CD14-positive monocyte (primary cell): ENCODE data around the gene VWA5A. TPM values are rescaled to one million over a fixed set of nuclear protein-coding genes. Genes with fewer than 3 reads are reported as not detected.

Experiments
- DNase-seq, 3 donors: peaks; one replicate each; pipeline ENCODE4 v3.0.0-alpha.2; 2011 to 2022
- H2AFZ ChIP-seq: 2 replicates; pipeline ENCODE4 v1.6.0; 2012; ENCODE audit warnings: mild to moderate bottlenecking, low read depth, low read length, inconsistent platforms; ENCODE audit not compliant: insufficient read depth, poor library complexity, severe bottlenecking
- H3K27ac ChIP-seq, 2 donors: 1 replicate in 1 of 2; 2 replicates in 1 of 2; pipeline ENCODE4 v1.5.1; 2012 to 2013; ENCODE audit warnings: low read length in 2 of 2, control low read depth in 1 of 2, inconsistent platforms in 1 of 2, low read depth in 1 of 2, mild to moderate bottlenecking in 1 of 2
- H3K27me3 ChIP-seq, 2 donors: one replicate each; pipeline versions ENCODE4 v1.6.0 to v1.6.1; 2011 to 2013; ENCODE audit warnings: low read length in 2 of 2; ENCODE audit not compliant: control insufficient read depth in 2 of 2, insufficient read depth in 2 of 2
- H3K36me3 ChIP-seq, 2 donors: replicated peaks in 1 of 2; 1 replicate in 1 of 2; 2 replicates in 1 of 2; pipeline versions ENCODE4 v1.5.1 to v1.6.1; 2012 to 2013; ENCODE audit warnings: low read length in 2 of 2, control low read depth in 1 of 2, inconsistent platforms in 1 of 2, mild to moderate bottlenecking in 1 of 2; ENCODE audit not compliant: insufficient read depth in 2 of 2, control insufficient read depth in 1 of 2
- H3K4me1 ChIP-seq, 2 donors: 1 replicate in 1 of 2; 2 replicates in 1 of 2; pipeline versions ENCODE4 v1.5.1 to v1.6.1; 2012 to 2013; ENCODE audit warnings: low read length in 2 of 2, control low read depth in 1 of 2, inconsistent platforms in 1 of 2, mild to moderate bottlenecking in 1 of 2, moderate library complexity in 1 of 2; ENCODE audit not compliant: insufficient read depth in 2 of 2, control insufficient read depth in 1 of 2
- H3K4me2 ChIP-seq: replicated peaks from 2 replicates; pipeline ENCODE3; 2012; ENCODE audit warnings: low read length, moderate library complexity, mild to moderate bottlenecking; ENCODE audit not compliant: poor library complexity, severe bottlenecking; ENCODE audit errors: extremely low read depth
- H3K4me3 ChIP-seq, 3 experiments: fragments of 200-600 bp in 1 of 3; sonication (generic) in 1 of 3; replicated peaks in 1 of 3; 1 replicate in 2 of 3; 2 replicates in 1 of 3; pipeline ENCODE4 v1.5.1; 2011 to 2013; ENCODE audit warnings: low read length in 3 of 3, mild to moderate bottlenecking in 3 of 3, control low read depth in 2 of 3, low read depth in 2 of 3, inconsistent platforms in 1 of 3, moderate library complexity in 1 of 3
- H3K79me2 ChIP-seq: 2 replicates; pipeline ENCODE4 v1.6.0; 2012; ENCODE audit warnings: mild to moderate bottlenecking, control low read depth, inconsistent platforms, low read length, moderate library complexity; ENCODE audit not compliant: insufficient read depth
- H3K9ac ChIP-seq: 2 replicates; pipeline ENCODE4 v1.6.0; 2017; ENCODE audit warnings: low read length, mild to moderate bottlenecking; ENCODE audit not compliant: insufficient read depth, poor library complexity, severe bottlenecking
- H3K9me3 ChIP-seq, 2 donors: replicated peaks in 1 of 2; 1 replicate in 1 of 2; 2 replicates in 1 of 2; pipeline versions ENCODE4 v1.5.1 to v1.6.1; 2012 to 2013; ENCODE audit warnings: low read length in 2 of 2, control low read depth in 1 of 2; ENCODE audit not compliant: control insufficient read depth in 1 of 2, insufficient read depth in 1 of 2
- H4K20me1 ChIP-seq: 2 replicates; pipeline ENCODE4 v1.6.0; 2012; ENCODE audit warnings: mild to moderate bottlenecking, low read length, control low read depth, moderate library complexity; ENCODE audit not compliant: insufficient read depth
- H3K27ac Mint-ChIP-seq, 7 donors: one replicate each; pipeline ENCODE4 v1.8.0; 2020; ENCODE audit warnings: mild to moderate bottlenecking in 7 of 7, mixed read lengths in 7 of 7, moderate library complexity in 6 of 7, inconsistent platforms in 2 of 7
- H3K27me3 Mint-ChIP-seq, 3 donors: one replicate each; pipeline ENCODE4 v1.8.0; 2021 to 2022; ENCODE audit warnings: low read depth in 3 of 3, mild to moderate bottlenecking in 3 of 3, mixed read lengths in 3 of 3, moderate library complexity in 3 of 3, inconsistent platforms in 1 of 3
- H3K36me3 Mint-ChIP-seq, 2 donors: one replicate each; pipeline ENCODE4 v1.8.0; 2020; ENCODE audit warnings: mixed read lengths in 2 of 2, inconsistent platforms in 1 of 2, mild to moderate bottlenecking in 1 of 2
- H3K4me1 Mint-ChIP-seq: one replicate; pipeline ENCODE4 v1.8.0; 2020; ENCODE audit warnings: mild to moderate bottlenecking, mixed read lengths
- H3K4me3 Mint-ChIP-seq, 2 donors: one replicate each; pipeline ENCODE4 v1.8.0; 2020; ENCODE audit warnings: mild to moderate bottlenecking in 2 of 2, mixed read lengths in 2 of 2, moderate library complexity in 1 of 2
- H3K9me3 Mint-ChIP-seq, 7 donors: one replicate each; pipeline ENCODE4 v1.8.0; 2020 to 2022; ENCODE audit warnings: mixed read lengths in 7 of 7, mild to moderate bottlenecking in 6 of 7, moderate library complexity in 6 of 7, inconsistent platforms in 2 of 7
- WGBS: methylation state at CpG from one replicate; pipeline ENCODE4 v1.1.5; 2013; ENCODE audit warnings: missing lambda C conversion rate; ENCODE audit not compliant: insufficient coverage; 5-methylcytosine and 5-hydroxymethylcytosine counted together
- intact Hi-C, 2 donors: fragments of 100-400 bp; cut with micrococcal nuclease; formaldehyde crosslinking; loops; one replicate each; pipeline versions ENCODE4 v1.15.0 to v1.15.1; 2023
- polyA plus RNA-seq, 3 donors: library from polyadenylated mRNA; depleted of rRNA in 1 of 3; unstranded in 2 of 3; stranded (reverse) in 1 of 3; fragments of 300-500 nt in 2 of 3; fragments of >200 nt in 1 of 3; fragmentation: Illumina TruSeq in 2 of 3; gene quantifications; 1 replicate in 2 of 3; 2 replicates in 1 of 3; pipeline ENCODE4 v1.2.3, GENCODE V29; 2012 to 2021
- TF ChIP-seq, protein P1 (sequence below): fragments of 200-600 bp; IDR thresholded peaks from one replicate; pipeline ENCODE4 v1.8.0; 2022; ENCODE audit warnings: antibody characterized with exemption, mild to moderate bottlenecking

Gene VWA5A
- polyA plus RNA-seq, 3 donors = 7.6 to 11.2 (median 8.8) TPM

DNA sequence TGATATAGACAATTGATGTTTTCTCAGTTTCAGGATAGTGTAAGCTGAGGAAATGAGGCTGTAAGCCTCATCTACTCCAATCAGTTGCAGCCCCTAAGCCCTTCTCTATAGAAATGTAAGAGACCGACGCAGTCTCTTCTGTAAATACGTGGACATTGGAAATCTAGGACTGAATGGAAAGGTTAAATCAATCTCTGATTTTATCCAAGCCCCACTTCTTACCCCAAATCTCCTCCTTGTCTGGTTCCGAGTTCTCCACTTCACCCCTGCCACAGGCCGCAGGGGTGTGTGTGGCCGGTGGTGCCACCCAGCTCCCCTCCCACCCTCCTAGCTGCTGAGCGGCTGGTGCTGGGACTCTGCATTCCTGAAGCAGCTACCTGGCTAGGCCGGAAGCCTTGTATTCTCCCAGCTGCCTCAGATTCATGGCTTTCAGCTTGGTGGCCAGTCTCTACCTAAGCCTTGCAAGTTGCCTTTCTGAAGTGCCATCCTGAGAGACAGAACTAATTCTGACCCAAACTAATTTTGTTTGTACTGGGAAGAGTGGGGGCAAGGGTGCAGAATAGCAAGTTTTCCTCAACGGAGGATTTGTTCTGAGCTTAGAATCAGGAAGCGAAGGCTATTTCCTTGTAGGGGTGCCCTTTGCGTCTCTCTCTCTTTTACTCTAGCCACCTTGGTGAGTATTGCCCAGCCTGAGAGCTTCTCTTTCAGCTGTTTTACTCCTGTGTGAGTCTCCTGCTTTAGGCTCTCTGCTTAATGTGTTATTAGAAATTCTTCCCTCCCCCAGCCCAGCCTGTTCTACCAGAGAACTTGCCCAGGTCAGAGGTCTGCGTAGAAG is 749 bp downstream of the VWA5A start:
- Histone ChIP-seq H3K27ac (peak overlapping the region in 1 of 2 donors; percentile 70), H4K20me1 (no peaks in the 10 kb centered on the region), H3K36me3 (peaks cover 13 to 36% of the 10 kb centered on the region in 2 donors), H3K79me2 (no peaks in the 10 kb centered on the region), H3K9me3 (no peaks in the 10 kb centered on the region), H3K4me1 (peaks cover 18% of the 10 kb centered on the region in 2 donors), H3K9ac (peak overlapping the region; percentile 58), H3K27me3 (no peaks in the 10 kb centered on the region), H3K4me2 (peak overlapping the region; percentile 81), H2AFZ (peak overlapping the region; percentile 81), H3K4me3 (peak overlapping the region; percentile 60 to 96 (median 82))
- 21% methylated on average over 8 of the region's 12 CpGs for WGBS
- Mint-ChIP-seq H3K27me3 (peaks cover 0 to 3% (median 0%) of the 10 kb centered on the region in 3 donors), H3K4me3 (peak overlapping the region; percentile 80 to 86), H3K36me3 (peaks cover 34% of the 10 kb centered on the region in 2 donors), H3K9me3 (no peaks in the 10 kb centered on the region), H3K4me1 (peaks cover 19% of the 10 kb centered on the region), H3K27ac (peak overlapping the region in 5 of 7 donors; percentile 2 to 89 (median 76))
- no peak for DNase-seq
- intact Hi-C loops = no loop called here
- TF ChIP-seq, protein P1, sequence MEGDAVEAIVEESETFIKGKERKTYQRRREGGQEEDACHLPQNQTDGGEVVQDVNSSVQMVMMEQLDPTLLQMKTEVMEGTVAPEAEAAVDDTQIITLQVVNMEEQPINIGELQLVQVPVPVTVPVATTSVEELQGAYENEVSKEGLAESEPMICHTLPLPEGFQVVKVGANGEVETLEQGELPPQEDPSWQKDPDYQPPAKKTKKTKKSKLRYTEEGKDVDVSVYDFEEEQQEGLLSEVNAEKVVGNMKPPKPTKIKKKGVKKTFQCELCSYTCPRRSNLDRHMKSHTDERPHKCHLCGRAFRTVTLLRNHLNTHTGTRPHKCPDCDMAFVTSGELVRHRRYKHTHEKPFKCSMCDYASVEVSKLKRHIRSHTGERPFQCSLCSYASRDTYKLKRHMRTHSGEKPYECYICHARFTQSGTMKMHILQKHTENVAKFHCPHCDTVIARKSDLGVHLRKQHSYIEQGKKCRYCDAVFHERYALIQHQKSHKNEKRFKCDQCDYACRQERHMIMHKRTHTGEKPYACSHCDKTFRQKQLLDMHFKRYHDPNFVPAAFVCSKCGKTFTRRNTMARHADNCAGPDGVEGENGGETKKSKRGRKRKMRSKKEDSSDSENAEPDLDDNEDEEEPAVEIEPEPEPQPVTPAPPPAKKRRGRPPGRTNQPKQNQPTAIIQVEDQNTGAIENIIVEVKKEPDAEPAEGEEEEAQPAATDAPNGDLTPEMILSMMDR = no peak

DNA sequence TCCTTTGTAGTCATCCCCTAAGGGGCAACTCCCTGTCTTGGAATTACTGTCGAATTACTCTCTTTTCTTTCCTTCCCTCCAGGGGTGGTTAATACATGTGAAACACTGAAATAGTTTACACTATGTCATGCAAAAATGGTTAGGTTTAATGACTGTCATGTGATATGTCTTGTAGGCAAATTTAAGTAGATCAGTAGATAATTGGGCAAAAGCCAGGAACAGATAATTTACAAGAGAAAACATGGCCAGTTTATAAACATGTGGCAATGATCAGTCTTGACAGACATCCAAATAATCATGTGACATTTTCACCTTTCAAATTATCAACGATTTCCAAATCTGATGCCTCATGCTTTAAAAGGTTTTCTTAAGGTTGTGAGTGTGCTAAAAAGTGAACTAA is 3.9 kb downstream of the VWA5A start:
- Histone ChIP-seq H3K36me3 (peaks cover 29 to 64% of the 10 kb centered on the region in 2 donors), H3K79me2 (no peaks in the 10 kb centered on the region), H2AFZ (no peak overlapping the region), H3K4me3 (no peak overlapping the region), H3K9me3 (no peaks in the 10 kb centered on the region), H3K9ac (no peak overlapping the region), H3K4me1 (peaks cover 18% of the 10 kb centered on the region in 2 donors), H3K4me2 (no peak overlapping the region), H4K20me1 (no peaks in the 10 kb centered on the region), H3K27me3 (no peaks in the 10 kb centered on the region), H3K27ac (no peak overlapping the region)
- DNase-seq = no peak
- Mint-ChIP-seq H3K27ac (no peak overlapping the region), H3K4me3 (no peak overlapping the region), H3K36me3 (peaks cover 52 to 55% of the 10 kb centered on the region in 2 donors), H3K9me3 (no peaks in the 10 kb centered on the region), H3K27me3 (peaks cover 0 to 3% (median 0%) of the 10 kb centered on the region in 3 donors), H3K4me1 (peaks cover 17% of the 10 kb centered on the region)
- intact Hi-C loops = no loop called here
- no CpG with 5 or more reads among the region's 2 CpGs for WGBS
- TF ChIP-seq, protein P1 = no peak
